Globus pallidus (tissue), 1 donor: ENCODE measurements around the gene GJA1.
"Not testable (repeated sequence)": the region's sequence is repeated elsewhere in the genome, so short reads cannot be mapped to it uniquely, and the experiment has no call there.

Source experiments
- DNase-seq: peaks from one replicate; pipeline ENCODE4 v3.0.0-alpha.2; 2015; ENCODE audit warnings: low spot score

GJA1 gene

DNA sequence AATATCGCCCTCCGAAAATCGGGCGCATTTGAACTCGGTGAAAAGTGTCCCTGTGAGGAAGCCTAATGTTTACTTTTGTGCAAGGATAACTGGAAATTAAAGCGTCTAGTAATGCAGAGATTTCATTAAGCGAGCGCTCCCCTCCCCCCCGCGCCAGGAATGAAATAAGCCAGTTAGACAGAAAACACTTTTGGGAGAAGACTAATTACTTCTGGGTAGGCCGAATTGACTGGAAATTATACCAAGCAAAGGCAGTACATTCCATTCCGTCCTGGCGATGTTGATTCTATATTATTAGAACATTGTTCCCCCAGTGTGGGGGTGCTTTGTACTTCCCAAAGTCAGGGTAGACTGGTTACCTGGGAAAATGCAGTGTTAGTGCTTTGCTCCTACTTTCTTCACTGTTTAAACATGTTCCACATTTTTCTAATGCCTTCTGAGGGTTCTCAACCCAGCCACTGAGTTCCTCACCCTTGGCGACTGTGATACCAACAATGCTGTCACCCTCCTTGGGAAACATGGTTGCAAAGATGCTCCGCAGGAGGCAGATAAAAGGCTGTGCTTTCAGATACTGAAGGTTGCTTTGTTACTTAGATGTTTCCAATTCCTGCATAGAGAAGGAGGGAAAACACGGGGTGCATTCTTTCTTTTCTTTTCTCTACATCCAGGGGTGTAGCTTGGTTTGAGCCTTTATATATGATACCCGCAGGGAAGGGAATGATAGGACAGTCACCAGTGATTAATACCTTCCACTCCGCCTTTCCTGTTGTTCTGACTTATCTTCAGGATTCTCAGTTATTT lies 2.6 kb downstream of the GJA1 start:
- DNase-seq, result no peak

GRCh38 chr6:121438869-121439268 lies 3.4 kb downstream of the GJA1 start:
- no peak for DNase-seq

- DNase-seq, result no peak
These were observed 4.0 kb downstream of the GJA1 start for GRCh38 chr6:121439475-121439874.

GRCh38 chr6:121439926-121440325 lies 4.5 kb downstream of the GJA1 start:
- no peak for DNase-seq

DNA sequence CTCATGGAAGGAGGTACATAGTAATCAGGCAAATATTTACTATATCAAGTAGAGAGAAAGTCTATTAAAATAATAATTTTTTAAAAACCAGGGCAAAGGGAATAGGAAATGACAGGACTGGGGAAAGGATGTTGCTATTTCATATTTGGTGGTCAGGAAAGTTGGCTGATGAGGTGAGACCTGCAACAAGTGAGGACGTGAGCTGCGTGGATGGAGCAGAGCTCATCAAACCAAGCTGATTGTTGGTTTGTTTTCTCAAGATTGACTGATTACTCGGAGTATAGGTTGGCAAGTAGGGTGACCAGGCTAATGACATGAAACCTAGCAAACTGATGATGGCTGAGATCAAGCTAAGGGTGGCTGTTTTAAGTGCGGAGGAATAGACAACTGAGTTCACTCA lies 6.0 kb downstream of the GJA1 start:
- DNase-seq, result no peak

DNA sequence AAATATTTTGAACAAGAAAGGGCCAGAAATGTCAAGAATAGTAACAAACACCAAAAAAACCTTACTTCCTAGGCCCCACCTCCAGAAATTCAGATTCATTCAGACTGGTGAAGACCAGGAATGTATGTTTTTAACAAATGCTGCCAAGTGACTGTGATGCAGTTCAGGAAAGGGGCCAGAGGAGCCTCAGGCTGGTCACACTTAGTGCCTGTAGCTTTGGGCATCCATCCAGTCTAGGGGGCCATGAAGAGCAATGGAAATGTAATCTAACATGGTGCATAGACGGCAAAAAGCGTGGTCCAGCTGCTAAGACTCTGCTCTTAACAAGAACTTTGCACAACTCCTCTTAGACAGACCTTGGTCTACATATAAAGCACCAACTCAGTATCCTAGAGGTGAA lies 7.1 kb downstream of the GJA1 start:
- DNase-seq, result no peak

DNA sequence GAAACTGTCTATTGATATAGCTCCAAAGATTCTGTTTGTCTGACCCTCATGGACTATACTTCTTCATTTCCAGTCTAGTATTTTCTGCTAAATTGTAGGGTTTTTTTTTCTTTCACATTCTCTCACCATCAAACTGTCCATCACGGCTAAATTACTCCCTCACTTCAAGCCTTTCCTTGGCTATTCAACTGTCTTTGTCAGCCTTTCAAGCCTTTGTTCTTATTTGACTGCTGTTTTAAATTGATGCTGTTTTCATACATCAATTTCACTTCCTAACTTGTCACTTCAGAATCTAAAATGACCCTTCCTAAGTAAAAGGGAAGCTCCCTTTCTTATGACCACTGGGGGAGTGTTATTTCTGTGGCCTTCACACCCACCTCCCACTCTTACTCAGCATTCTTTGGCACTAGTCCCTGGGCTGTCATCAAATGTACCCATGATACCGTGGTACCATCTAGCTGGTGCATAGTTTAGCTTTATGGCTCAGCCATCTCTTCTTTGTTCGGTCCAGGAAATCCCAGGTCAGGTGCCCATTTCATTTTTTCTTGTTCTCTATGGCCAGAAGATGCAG lies 8.6 kb downstream of the GJA1 start:
- DNase-seq, result no peak

DNA sequence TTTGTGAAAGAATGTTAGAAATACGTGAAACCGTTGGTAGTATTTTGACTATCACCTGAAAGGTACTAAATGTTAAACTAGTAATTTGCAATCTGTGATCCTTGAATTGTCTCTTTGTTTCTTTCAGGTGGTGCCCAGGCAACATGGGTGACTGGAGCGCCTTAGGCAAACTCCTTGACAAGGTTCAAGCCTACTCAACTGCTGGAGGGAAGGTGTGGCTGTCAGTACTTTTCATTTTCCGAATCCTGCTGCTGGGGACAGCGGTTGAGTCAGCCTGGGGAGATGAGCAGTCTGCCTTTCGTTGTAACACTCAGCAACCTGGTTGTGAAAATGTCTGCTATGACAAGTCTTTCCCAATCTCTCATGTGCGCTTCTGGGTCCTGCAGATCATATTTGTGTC lies 11.3 kb downstream of the GJA1 start:
- not testable (repeated sequence) for DNase-seq

GRCh38 chr6:121447746-121448145 lies 12.3 kb downstream of the GJA1 start:
- DNase-seq, result not testable (repeated sequence)

- DNase-seq, result not testable (repeated sequence)
These were observed 13.1 kb downstream of the GJA1 start for GRCh38 chr6:121448528-121448927.

GRCh38 chr6:121449331-121449730 lies 13.9 kb downstream of the GJA1 start:
- DNase-seq, result no peak

GRCh38 chr6:121450242-121450641 lies 14.8 kb downstream of the GJA1 start:
- DNase-seq, result no peak

GRCh38 chr6:121451250-121451649 lies 15.8 kb downstream of the GJA1 start:
- DNase-seq, result no peak

DNA sequence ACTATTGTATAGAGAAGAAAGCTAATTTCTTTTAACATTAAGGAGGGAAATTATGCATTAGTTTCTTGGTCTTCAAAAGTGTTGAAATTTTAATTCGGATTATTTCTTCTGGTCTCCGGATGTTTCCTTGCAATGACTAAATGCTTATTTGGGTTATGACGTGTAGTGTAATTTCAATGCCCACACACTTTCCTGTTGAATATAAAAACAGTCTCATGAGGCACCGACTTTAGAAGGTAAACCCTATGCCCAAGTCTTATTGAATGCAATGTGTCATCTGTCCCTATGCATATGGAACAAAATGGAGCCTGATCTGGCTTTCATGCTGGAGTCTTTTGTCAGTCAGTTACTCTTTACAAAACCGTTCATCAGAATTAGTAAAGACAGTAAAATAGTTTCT lies 17.7 kb downstream of the GJA1 start:
- DNase-seq, result no peak

DNA sequence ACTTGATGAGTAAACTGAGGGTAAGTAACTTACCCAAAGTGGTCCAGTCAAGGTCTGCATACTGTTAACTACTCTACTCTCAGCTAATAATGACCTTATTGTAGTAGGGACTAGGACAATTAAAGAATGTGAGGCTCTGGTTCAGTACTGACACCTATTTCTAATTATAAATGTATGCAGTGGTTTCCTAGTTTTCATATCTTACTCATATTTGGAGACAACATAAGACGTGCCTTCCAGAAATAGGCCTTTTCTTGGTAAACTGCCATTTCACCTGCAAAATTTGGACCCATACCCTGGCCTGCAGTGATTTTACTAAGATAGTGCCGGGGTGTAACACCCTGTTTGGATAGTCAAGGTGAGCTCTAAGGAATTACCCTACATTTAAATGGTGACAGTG lies 24.7 kb downstream of the GJA1 start:
- no peak for DNase-seq

- no peak for DNase-seq
These were observed 27.6 kb downstream of the GJA1 start for GRCh38 chr6:121463087-121463486.

- DNase-seq, result no peak
These were observed 29.7 kb downstream of the GJA1 start for GRCh38 chr6:121465101-121465500.

DNA sequence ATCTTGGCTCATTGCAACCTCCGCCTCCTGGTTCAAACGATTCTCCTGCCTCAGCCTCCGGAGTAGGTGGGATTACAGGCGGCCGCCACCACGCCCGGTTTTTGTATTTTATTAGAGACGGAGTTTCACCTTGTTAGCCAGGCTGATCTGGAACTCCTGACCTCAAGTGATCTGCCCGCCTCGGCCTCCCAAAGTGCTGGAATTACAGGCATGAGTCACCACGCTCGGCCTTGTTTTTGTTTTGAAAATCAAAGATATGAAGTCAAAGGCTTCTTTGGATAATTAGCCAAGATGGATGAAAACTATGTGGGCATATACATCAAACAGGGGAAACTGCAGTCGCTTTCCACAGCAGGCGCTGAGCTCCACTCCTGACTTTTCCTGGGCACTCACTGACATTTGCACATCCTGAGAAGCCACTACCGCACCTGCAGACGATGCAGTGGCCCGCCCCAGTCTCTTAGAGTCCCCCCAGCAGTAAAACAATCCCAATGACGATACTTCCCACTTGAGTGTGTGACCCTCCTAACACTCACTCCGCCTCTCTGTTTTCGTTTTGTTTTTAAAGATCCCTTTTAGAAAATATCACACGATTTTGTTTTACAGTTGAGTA lies 44.1 kb downstream of the GJA1 start:
- no peak for DNase-seq

DNA sequence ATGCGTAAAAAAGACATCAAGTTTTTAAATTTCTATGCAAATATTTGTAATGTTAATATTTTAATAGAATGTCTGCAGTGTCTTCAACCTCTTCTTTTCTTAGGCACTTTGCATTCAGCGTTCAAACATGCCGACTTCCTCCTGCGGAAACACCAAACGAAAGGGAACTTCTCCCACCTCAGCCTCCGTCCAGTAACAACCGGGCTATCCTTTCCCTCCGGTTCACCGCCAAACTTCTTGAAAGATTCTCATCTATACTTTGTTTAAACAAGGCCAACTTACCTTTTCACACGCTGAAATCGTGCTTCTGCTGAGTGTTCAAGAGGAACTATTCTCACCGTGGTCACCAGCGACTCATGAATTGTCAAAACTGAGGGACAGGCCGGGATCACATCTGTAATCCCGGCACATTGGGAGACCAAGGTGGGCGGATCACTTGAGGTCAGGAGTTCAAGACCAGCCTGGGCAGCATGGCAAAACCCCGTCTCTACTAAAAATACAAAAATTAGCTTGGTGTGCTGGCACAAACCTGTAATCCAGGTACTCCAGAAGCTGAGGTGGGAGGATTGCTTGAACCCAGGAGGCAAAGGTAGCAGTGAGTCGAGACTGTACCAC lies 44.8 kb downstream of the GJA1 start:
- DNase-seq, result no peak

DNA sequence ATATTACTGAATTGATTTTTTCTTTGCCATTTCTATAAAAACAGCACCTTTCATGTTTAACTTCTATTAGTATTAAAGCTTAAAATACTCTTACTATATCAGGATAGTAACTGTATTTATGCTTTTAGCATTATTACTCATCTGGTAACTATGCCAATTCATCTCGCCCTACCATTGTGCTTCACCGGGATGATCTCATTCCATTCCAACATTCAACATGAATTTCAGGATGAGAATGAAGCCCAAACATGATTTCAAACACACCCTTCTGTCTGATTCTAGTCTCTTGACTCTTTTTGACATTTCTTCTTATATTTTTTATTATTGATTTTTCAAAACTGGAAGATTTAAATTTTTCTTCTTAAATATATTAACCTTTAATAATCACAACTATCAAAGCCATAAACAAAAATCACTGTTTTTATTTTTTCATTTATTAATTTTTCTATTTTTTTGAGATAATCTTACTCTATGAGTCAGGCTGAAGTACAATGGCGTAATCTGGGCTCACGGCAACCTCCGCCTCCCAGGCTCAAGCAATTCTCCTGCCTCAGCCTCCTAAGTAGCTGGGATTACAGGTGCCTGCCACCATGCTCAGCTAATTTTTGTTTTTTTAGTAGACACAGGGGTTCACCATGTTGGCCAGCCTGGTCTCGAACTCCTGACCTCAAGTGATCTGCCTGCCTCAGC lies 46.7 kb downstream of the GJA1 start:
- DNase-seq, result no peak

DNA sequence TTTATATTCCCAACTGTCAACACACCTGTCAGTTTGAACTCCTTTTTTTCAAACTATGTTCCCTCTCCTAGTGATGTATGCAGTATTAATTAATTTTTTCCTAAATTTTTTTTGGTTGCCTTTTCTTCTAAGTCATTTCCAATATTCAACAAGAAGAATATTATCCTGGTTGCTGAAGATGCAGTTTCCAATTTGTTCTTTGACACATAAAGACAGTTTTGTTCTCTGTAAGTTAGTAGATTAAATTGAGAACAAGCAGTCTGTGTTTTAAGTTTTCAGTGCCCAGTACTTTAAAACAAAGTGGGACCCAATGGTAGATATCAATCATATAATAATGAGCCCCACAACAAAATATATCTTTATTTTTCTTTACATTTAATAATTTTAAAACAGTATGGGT lies 47.3 kb downstream of the GJA1 start:
- DNase-seq, result no peak

GRCh38 chr6:121485359-121485811 lies 49.9 kb downstream of the GJA1 start:
- no peak for DNase-seq
